OCI-LY7 (cell line): ENCODE data around the gene RPL27. TPM values are rescaled to one million over a fixed set of nuclear protein-coding genes. Genes with fewer than 3 reads are reported as not detected.

Experiments used
- BruUV-seq: library from RNA; stranded (reverse); fragments of 400-500 nt; replicated peaks from 2 replicates; lab custom pipeline; 2021; lab: Mats Ljungman, UMichigan
- CTCF ChIA-PET: fragments of 300-600 bp; sonication (Branson Sonifier 250); formaldehyde crosslinking; loops from one replicate; lab custom pipeline; 2022; ENCODE audit warnings: antibody characterized with exemption; ENCODE audit not compliant: unreplicated experiment; lab: Charles Lee
- POLR2A ChIA-PET: fragments of 300-600 bp; sonication (Branson Sonifier 250); formaldehyde crosslinking; loops from one replicate; lab custom pipeline; 2022; ENCODE audit warnings: antibody characterized with exemption; lab: Charles Lee
- DNase-seq: peaks from one replicate; pipeline ENCODE4 v3.0.0-alpha.2; 2015; ENCODE audit warnings: low spot score
- H2AFZ ChIP-seq: fragments of 200-600 bp; sonication (generic), shearing (Covaris generic); 2 replicates; pipeline ENCODE4 v1.6.1; 2014; ENCODE audit warnings: mild to moderate bottlenecking, antibody characterized with exemption, low read length, moderate library complexity
- H3K27ac ChIP-seq: fragments of 200-600 bp; sonication (generic); 2 replicates; pipeline ENCODE4 v1.5.1; 2014; ENCODE audit warnings: mixed run types, low read depth, mild to moderate bottlenecking, moderate library complexity, low read length, inconsistent platforms; ENCODE audit not compliant: poor library complexity, severe bottlenecking
- H3K36me3 ChIP-seq: fragments of 200-600 bp; sonication (generic); 2 replicates; pipeline ENCODE4 v1.6.1; 2014; ENCODE audit warnings: mild to moderate bottlenecking, antibody characterized with exemption, low read length, moderate library complexity, mixed read lengths; ENCODE audit not compliant: insufficient read depth
- H3K4me1 ChIP-seq: fragments of 200-600 bp; sonication (generic); 2 replicates; pipeline ENCODE4 v1.5.1; 2014; ENCODE audit warnings: mild to moderate bottlenecking, low read length; ENCODE audit not compliant: insufficient read depth, poor library complexity, severe bottlenecking
- H3K4me2 ChIP-seq: fragments of 200-600 bp; sonication (generic); 2 replicates; pipeline ENCODE4 v1.6.1; 2014; ENCODE audit warnings: mild to moderate bottlenecking, low read length
- H3K4me3 ChIP-seq: fragments of 200-600 bp; sonication (generic); 2 replicates; pipeline ENCODE4 v1.5.1; 2014; ENCODE audit warnings: mild to moderate bottlenecking, low read depth, low read length; ENCODE audit not compliant: poor library complexity, severe bottlenecking
- H3K79me2 ChIP-seq: fragments of 200-600 bp; sonication (generic); 2 replicates; pipeline ENCODE4 v1.6.1; 2016; ENCODE audit warnings: low read depth, mild to moderate bottlenecking, low read length, moderate library complexity, mixed read lengths; ENCODE audit not compliant: insufficient read depth
- H3K9me2 ChIP-seq: fragments of 200-600 bp; sonication (generic); 2 replicates; pipeline ENCODE4 v1.6.1; 2016; ENCODE audit warnings: mild to moderate bottlenecking, low read length, mixed read lengths; ENCODE audit not compliant: insufficient read depth
- H3K9me3 ChIP-seq: fragments of 200-600 bp; sonication (generic); 2 replicates; pipeline ENCODE4 v1.6.1; 2014; ENCODE audit warnings: mild to moderate bottlenecking, mixed run types, low read length, mixed read lengths
- H4K20me1 ChIP-seq: fragments of 200-600 bp; sonication (generic); 2 replicates; pipeline ENCODE4 v1.6.1; 2014; ENCODE audit warnings: mild to moderate bottlenecking, antibody characterized with exemption, low read length, moderate library complexity, mixed read lengths; ENCODE audit not compliant: insufficient read depth
- EZH2phosphoT487 ChIP-seq: fragments of 200-600 bp; sonication (generic); IDR thresholded peaks from 2 replicates; pipeline ENCODE4 v1.6.1; 2018; ENCODE audit warnings: low read depth, borderline replicate concordance, mild to moderate bottlenecking, mixed run types, antibody characterized with exemption, low read length, moderate library complexity, mixed read lengths
- intact Hi-C: fragments of 100-400 bp; cut with micrococcal nuclease; formaldehyde crosslinking; loops from one replicate; pipeline ENCODE4 v1.10.0; 2022; ENCODE audit not compliant: unreplicated experiment
- total RNA-seq, 2 experiments: library from RNA; depleted of rRNA in 1 of 2; stranded (reverse); fragments of >200 nt in 1 of 2; shearing (Covaris generic) in 1 of 2; gene quantifications; 2 replicates each; pipeline ENCODE4 v1.2.3, GENCODE V29; 2014 to 2022
- TF ChIP-seq, protein P1 (sequence below): fragments of 200-600 bp; sonication (generic); conservative IDR thresholded peaks from 2 replicates; pipeline ENCODE4 v1.5.1; 2014; ENCODE audit warnings: mild to moderate bottlenecking, antibody characterized with exemption, low read length, moderate library complexity, mixed read lengths

The RPL27 gene
- total RNA-seq, 2 experiments from 2014 or later: 1,313 to 2,299 TPM

DNA sequence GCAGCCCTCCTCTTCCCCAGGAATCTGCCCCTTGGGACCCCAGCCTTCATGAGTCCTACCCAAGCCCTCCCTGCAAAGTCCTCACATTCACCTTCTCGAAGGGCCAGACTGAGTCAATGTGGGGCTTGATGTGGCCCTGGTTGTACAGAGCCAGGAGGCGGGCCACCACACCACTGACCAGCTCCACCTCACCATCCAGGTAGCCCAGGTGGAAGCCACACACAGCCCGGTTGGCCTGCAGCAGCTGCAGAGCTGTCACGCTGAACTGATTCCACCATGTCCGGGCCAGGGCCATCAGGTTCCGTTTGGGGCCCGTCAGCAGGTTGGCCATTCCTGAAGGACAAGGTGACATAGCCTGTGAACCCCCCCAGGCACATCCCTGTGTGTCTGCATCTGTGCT, 18.0 kb downstream of the RPL27 start:
- Histone ChIP-seq H3K9me3 (no peaks in the 10 kb centered on the region), H3K79me2 (no peaks in the 10 kb centered on the region), H3K9me2 (no peaks in the 10 kb centered on the region), H2AFZ (no peak overlapping the region), H3K4me1 (peaks cover 5% of the 10 kb centered on the region), H3K27ac (no peak overlapping the region), H3K4me2 (no peak overlapping the region), H4K20me1 (no peaks in the 10 kb centered on the region), H3K4me3 (no peak overlapping the region), H3K36me3 (no peaks in the 10 kb centered on the region)
- no peak for TF ChIP-seq EZH2phosphoT487
- TF ChIP-seq, protein P1, sequence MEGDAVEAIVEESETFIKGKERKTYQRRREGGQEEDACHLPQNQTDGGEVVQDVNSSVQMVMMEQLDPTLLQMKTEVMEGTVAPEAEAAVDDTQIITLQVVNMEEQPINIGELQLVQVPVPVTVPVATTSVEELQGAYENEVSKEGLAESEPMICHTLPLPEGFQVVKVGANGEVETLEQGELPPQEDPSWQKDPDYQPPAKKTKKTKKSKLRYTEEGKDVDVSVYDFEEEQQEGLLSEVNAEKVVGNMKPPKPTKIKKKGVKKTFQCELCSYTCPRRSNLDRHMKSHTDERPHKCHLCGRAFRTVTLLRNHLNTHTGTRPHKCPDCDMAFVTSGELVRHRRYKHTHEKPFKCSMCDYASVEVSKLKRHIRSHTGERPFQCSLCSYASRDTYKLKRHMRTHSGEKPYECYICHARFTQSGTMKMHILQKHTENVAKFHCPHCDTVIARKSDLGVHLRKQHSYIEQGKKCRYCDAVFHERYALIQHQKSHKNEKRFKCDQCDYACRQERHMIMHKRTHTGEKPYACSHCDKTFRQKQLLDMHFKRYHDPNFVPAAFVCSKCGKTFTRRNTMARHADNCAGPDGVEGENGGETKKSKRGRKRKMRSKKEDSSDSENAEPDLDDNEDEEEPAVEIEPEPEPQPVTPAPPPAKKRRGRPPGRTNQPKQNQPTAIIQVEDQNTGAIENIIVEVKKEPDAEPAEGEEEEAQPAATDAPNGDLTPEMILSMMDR: no peak
- no peak for DNase-seq
- intact Hi-C loops: no loop called here
- POLR2A ChIA-PET: no interaction called here
- no TSS peak for BruUV-seq
- CTCF ChIA-PET: no interaction called here

GRCh38 chr17:43018008-43018853, 20.0 kb downstream of the RPL27 start:
- no peak for DNase-seq
- H3K27ac ChIP-seq: no peak overlapping the region

DNA sequence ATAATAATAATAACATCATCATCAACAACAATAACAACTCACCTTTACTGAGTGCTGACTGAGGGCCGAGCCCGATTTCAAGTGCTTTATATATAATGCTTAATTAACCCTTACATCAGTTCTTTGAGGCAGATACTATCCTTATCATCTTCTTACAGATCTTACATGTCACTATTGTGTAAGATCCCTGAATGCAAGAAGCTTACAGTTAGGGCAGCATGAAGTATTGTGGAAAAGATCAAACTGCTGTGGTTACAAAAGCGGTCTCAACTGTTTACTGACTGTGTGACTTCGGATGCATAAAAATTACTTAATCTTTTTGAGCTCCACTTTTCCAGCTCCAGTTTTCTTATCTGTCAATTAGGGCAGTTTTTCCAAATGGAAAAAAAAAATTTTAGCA, 20.7 kb downstream of the RPL27 start:
- BruUV-seq: no TSS peak
- Histone ChIP-seq H3K79me2 (no peaks in the 10 kb centered on the region), H3K4me2 (no peak overlapping the region), H3K4me1 (peaks cover 9% of the 10 kb centered on the region), H3K36me3 (no peaks in the 10 kb centered on the region), H3K27ac (no peak overlapping the region), H2AFZ (no peak overlapping the region), H3K9me3 (no peaks in the 10 kb centered on the region), H4K20me1 (no peaks in the 10 kb centered on the region), H3K4me3 (no peak overlapping the region), H3K9me2 (no peaks in the 10 kb centered on the region)
- TF ChIP-seq, protein P1: no peak
- TF ChIP-seq EZH2phosphoT487: no peak
- DNase-seq: no peak
- intact Hi-C loops: no loop called here
- ChIA-PET POLR2A (interaction anchor here (0.7 kb wide), 3 partner anchors 14 to 689 kb away, joined by 3 read pairs; no protein-coding TSS in a partner anchor), CTCF (no interaction called here)

More at GRCh38 chr17:43018008-43018853, 20.0 kb downstream of the RPL27 start:
- BruUV-seq: no TSS peak
- TF ChIP-seq EZH2phosphoT487: no peak
- Histone ChIP-seq H3K4me1 (peaks cover 9% of the 10 kb centered on the region), H2AFZ (no peak overlapping the region), H3K9me3 (no peaks in the 10 kb centered on the region), H4K20me1 (no peaks in the 10 kb centered on the region), H3K79me2 (no peaks in the 10 kb centered on the region), H3K36me3 (no peaks in the 10 kb centered on the region), H3K9me2 (no peaks in the 10 kb centered on the region), H3K4me3 (no peak overlapping the region), H3K4me2 (no peak overlapping the region)
- POLR2A ChIA-PET: interaction anchor here (0.7 kb wide), 2 partner anchors 14 to 20 kb away, joined by 3 read pairs; no protein-coding TSS in a partner anchor
- CTCF ChIA-PET: no interaction called here
- intact Hi-C loops: no loop called here
